Keratinocyte (primary cell): ENCODE measurements around the gene OR5H14.

Source experiments
- EZH2 ChIP-seq: IDR thresholded peaks from one replicate; pipeline ENCODE4 v1.6.1; 2012; ENCODE audit warnings: inconsistent platforms, mild to moderate bottlenecking, low read length, moderate library complexity
- TF ChIP-seq, protein P1 (sequence below), 3 experiments: IDR thresholded peaks in 1 of 3; conservative IDR thresholded peaks in 1 of 3; optimal IDR thresholded peaks in 1 of 3; 2 replicates in 2 of 3; 3 replicates in 1 of 3; pipeline versions ENCODE3 to v1.5.1; 2011; ENCODE audit warnings: low read length in 3 of 3, mild to moderate bottlenecking in 3 of 3, moderate library complexity in 2 of 3, control low read depth in 1 of 3, inconsistent platforms in 1 of 3; ENCODE audit not compliant: insufficient read depth in 2 of 3; ENCODE audit errors: extremely low read depth in 1 of 3

GRCh38 chr3:98188545-98188944 lies 41.3 kb downstream of the OR5H14 start:
- TF ChIP-seq, protein P1, sequence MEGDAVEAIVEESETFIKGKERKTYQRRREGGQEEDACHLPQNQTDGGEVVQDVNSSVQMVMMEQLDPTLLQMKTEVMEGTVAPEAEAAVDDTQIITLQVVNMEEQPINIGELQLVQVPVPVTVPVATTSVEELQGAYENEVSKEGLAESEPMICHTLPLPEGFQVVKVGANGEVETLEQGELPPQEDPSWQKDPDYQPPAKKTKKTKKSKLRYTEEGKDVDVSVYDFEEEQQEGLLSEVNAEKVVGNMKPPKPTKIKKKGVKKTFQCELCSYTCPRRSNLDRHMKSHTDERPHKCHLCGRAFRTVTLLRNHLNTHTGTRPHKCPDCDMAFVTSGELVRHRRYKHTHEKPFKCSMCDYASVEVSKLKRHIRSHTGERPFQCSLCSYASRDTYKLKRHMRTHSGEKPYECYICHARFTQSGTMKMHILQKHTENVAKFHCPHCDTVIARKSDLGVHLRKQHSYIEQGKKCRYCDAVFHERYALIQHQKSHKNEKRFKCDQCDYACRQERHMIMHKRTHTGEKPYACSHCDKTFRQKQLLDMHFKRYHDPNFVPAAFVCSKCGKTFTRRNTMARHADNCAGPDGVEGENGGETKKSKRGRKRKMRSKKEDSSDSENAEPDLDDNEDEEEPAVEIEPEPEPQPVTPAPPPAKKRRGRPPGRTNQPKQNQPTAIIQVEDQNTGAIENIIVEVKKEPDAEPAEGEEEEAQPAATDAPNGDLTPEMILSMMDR (optimal IDR thresholded peaks at IDR 0.05 in 1 of 3, IDR thresholded peaks at IDR 0.05 in 1 of 3, conservative IDR thresholded peaks at IDR 0.05 in 1 of 3; ENCODE audit: extremely low read depth in 1 of 3, insufficient read depth in 2 of 3, low read length in 3 of 3): peak in 2 of 3 experiments; percentile 29 to 33
- TF ChIP-seq EZH2: no peak
